ES-I3 (cell line): ENCODE data around the gene PPIE.
A peak's percentile ranks its signal among the peaks of the same experiment; 100 is the strongest.

Experiments used
- H3K36me3 ChIP-seq: 2 replicates; pipeline ENCODE4 v1.6.1; 2013; ENCODE audit warnings: mild to moderate bottlenecking, low read length, control low read depth, moderate library complexity; ENCODE audit not compliant: insufficient read depth
- H3K4me1 ChIP-seq: 2 replicates; pipeline ENCODE4 v1.6.1; 2013; ENCODE audit warnings: mild to moderate bottlenecking, control low read depth, low read length; ENCODE audit not compliant: insufficient read depth
- H3K9ac ChIP-seq: 2 replicates; pipeline ENCODE4 v1.6.1; 2013; ENCODE audit warnings: low read depth, mild to moderate bottlenecking, low read length, moderate library complexity
- H3K9me3 ChIP-seq: 2 replicates; pipeline ENCODE4 v1.6.1; 2013; ENCODE audit warnings: mild to moderate bottlenecking, low read length, moderate library complexity; ENCODE audit not compliant: control insufficient read depth, insufficient read depth

PPIE gene

DNA sequence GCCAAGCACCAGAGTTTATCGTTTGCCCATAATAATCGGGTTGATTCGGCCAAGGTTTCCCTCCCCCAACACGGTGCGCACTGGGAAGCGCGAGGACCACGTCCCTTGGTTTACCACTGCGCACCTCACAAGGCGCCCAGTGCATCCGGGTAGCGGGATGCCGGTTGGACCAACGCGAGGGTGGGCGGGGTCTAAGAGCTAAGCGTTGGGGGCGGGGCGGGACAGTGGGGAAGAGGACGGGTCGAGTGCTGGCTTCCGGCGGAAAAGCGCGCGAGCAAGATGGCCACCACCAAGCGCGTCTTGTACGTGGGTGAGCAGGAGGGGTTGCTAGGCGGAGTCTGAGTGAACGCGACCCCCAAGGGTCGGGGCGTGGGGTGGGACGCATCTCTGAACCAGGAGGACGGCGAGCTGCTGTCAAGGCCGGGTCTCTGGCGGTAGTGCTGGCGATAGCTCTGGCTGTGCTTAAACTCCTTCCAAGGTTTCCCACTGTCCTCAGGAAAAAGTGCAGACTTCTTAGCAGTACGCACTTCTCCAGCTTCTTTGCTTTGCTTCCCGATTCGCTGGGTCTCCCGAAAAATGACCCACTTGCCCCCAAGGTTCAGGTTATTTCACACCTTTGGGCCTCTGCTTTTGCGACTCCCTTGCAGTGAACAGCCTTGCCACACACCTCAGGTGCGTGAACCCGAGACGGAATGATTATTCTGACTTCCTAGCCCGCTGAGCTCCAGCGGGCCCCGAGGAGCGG lies at the start of gene PPIE:
PPIE (plus strand) TSS at position 261 of the 745 bp plus-strand sequence; CDS start at position 280, 19 bp downstream.
- Histone ChIP-seq H3K9ac (peak within 1 kb of the TSS; percentile 83), H3K36me3 (peaks cover 8% of the 10 kb centered on the region), H3K4me1 (no peaks in the 10 kb centered on the region), H3K9me3 (no peaks in the 10 kb centered on the region)

DNA sequence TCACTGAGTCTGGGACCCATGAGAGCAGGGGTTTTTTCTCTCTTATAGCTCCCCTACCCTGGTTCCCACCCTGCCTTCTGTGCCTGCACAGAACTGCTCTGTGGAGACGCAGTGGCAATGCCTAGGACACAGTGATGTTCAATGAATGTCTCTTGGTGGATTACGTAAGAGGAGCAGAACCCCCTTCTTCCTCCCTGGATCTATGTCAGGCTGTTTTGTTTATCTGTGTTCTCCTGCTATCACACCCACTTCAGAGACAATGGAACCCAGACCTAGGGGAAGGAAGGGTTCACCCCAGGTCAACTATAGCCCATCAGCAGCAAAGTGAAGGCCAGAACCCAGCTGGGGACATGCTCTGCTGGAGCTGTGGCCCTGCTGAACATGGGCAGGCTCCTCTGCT lies 49.5 kb upstream of the PPIE start:
- Histone ChIP-seq H3K9ac (no peak overlapping the region), H3K36me3 (no peaks in the 10 kb centered on the region), H3K4me1 (no peaks in the 10 kb centered on the region), H3K9me3 (no peaks in the 10 kb centered on the region)

DNA sequence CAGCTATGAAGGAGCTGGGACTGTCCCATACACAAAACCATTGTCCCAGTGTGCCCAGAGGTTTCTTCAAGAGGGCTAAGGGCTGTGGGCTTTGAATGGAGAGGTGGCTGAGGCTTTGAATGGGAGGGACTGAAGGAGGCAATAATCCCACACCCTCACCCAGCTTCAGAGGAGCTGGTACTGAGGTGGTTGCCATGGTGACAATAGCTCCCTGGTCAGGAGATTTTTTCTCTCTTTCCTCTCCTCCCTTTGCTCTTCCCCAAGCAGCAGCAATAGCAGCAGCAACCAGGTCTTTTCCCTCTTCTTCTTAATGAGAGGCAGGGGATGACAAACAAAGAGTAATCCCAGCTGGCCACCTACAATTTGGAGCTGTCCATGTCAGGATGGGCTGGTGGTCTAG lies 49.0 kb upstream of the PPIE start:
- Histone ChIP-seq H3K4me1 (no peaks in the 10 kb centered on the region), H3K9me3 (no peaks in the 10 kb centered on the region), H3K36me3 (no peaks in the 10 kb centered on the region), H3K9ac (no peak overlapping the region)

DNA sequence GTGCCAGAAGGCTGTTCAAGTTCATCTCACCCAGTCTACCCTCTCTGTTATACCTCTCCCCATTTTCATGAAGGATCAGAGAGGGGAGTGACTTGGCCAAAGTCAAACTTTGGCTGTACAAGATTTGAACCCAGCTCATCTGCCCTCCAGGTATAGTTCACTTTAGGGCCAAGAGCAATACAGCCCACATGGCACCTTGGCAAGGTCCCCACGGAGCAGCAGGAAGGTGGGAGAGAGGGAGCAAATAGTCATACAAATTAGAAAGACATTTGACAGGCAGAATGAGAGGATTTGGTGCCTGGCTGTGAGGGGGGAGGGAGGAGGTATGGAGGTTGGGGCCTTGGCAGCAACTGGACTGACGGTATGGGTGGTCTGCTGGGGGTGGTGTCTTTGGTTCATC lies 48.5 kb upstream of the PPIE start:
- Histone ChIP-seq H3K9ac (no peak overlapping the region), H3K36me3 (no peaks in the 10 kb centered on the region), H3K4me1 (no peaks in the 10 kb centered on the region), H3K9me3 (no peaks in the 10 kb centered on the region)

DNA sequence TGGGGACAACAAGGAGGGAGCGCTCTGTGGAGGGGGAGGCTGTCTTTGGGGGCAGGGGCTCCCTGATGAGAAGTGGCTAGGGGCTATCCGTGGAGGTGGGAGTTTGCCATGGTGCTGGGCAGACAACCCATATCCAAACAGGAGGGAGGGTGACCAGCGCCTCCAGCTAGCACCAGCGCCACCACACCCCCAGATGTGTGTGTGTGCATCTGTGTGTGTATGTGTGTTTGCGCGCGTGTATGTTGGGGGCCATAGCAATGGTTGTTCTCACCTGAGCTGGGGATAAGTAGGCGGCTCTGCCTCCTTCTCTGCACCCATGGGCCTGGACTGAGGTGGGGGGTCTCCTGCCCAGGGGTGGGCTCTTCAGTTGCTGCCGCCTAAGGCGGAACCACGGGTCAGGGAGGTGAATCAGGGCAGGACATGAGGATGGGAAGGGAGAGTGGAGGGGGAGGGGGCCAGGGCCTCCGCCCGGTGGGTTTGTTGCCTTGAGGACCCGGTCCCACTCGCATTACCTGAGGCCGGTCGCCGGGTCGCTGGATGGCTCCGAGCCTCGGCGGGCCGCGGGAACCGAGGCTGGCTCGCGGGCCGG lies 47.8 kb upstream of the PPIE start:
- Histone ChIP-seq H3K9me3 (no peaks in the 10 kb centered on the region), H3K36me3 (no peaks in the 10 kb centered on the region), H3K4me1 (no peaks in the 10 kb centered on the region), H3K9ac (peak overlapping the region; percentile 22; the same call in 1 of the 2 replicates)

DNA sequence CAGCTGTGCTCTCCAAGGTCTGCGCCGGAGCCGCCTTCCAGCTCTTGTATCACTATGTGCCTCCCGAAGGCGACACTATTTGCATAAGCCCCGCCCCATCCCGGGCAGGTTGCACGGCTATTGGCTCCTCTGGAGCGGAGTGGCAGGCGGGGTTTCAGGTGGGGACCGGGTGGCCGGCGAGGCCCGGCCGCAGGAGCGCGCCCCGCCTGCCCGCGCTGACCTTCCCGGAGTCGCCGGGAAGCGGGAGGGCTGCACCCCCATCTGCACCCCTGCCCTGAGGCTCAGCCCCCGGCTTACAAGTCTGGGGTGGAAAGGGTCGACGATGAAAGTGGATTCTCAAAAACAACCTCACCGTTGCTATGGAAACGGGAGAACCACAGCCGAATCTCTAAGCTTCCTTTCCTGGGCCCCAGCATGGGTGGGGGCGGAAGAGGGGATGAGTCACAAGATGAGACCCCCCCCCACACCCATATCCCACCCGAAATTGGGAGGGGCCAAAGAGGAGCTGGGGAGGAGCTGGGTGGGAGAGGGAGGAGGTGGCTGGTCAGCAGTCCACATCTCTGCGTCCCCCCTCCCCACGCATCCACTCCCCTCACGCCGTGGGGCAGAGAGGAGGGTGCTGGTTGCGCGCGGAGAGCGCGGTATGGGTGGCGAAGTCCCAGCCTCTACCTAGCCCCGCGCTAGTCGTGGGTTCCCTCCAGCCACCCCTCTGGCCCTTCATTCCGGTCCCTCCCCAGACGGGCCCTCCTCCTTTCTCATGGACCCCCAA lies 47.1 kb upstream of the PPIE start, which contains the start of gene HPCAL4:
HPCAL4 (minus strand) TSS at position 51 of the 769 bp plus-strand sequence. CDS start 6,830 bp downstream, outside the sequence.
- peak within 1 kb of the TSS; percentile 22; the same call in 1 of the 2 replicates for H3K9ac ChIP-seq
- H3K4me1 ChIP-seq = no peaks in the 10 kb centered on the region
- no peaks in the 10 kb centered on the region for H3K9me3 ChIP-seq
- H3K36me3 ChIP-seq = no peaks in the 10 kb centered on the region

DNA sequence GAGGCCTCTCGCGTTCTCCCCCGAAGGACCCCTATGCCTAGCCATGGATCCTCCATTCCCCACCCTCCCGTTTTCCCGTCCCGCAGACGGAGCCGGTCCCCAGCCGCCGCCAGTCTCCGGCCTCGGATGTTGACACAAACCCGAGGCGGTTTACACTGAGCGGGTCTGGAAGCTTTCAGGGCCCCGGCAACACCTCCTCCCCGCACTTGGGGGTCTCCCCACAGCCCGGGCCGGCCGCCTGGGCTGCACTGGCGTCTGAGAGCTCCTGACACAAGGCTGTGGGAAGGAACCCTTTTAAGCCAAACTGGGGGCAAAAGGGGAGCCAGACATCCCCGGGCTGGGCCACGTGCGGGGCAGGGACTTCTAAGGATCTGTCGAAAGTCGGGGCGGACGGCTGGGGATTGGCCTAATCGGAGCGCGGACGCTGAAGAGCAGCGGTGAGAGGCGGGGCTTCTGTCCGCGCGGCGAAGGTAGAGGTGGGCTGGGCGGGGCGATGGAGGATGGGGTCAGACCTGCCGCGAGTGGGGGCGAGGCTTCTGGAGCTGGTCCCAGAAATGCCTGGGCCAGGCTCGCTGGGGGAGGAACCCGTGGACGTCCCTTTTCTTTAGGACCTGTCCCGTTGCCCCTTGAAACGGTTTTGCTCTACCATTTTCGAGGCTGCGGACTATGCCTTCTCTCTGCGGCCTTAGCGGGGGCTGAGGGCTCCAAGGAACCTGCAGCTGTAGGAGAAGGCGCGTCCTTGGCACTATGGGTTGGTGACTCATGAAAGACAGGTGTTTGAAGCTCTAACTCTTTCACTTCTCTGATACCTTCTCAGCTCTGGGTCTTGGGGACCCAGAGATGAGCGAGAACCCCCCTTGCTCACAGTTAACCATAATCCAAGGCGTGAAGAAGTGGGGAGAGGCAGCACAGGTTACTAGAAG lies 46.3 kb upstream of the PPIE start:
- H3K9ac ChIP-seq = peak overlapping the region; percentile 17; the same call in 1 of the 2 replicates
- no peaks in the 10 kb centered on the region for H3K36me3 ChIP-seq
- H3K4me1 ChIP-seq = no peaks in the 10 kb centered on the region
- no peaks in the 10 kb centered on the region for H3K9me3 ChIP-seq

DNA sequence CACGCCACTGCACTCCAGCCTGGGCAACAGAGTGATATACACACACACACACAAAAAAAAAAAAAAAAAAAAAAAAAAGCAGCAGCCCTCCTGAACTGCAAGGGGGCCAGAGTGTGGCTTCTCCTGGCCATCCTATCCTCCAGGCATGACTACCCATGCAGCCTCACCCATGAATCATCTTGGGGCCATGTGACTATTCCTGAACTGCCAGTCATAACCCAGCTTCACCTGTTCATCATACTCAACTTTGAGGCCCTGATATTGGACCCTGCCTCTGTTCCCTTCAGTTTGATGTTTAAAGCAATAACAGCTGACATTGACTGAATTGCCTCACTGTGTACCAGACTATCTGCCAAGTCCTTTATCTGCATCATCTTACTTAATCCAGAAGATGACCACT lies 44.7 kb upstream of the PPIE start:
- H3K9me3 ChIP-seq = no peaks in the 10 kb centered on the region

DNA sequence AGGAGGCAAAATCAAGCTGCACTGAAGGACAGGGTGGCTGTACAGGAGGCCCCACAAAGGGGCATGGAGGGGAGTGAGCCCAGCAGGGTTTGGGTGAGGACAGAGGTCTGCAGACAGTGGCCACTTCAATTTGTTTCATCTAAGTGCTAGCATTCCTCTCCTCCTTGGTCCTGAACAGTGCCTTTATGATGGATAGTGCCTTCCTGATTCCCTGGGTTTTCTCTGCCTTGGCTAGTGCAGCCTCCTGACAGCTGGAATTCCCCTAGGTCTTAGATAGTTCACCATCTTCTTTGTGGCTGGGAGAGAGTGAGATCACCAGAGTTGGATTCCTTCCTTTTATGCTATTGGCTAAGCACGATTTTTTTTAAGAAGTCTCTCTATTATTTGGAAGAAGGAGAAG lies 43.7 kb upstream of the PPIE start:
- Histone ChIP-seq H3K4me1 (no peaks in the 10 kb centered on the region), H3K36me3 (no peaks in the 10 kb centered on the region), H3K9ac (no peak overlapping the region), H3K9me3 (no peaks in the 10 kb centered on the region)

More for the DNA sequence above, 44.7 kb upstream of the PPIE start:
- Histone ChIP-seq H3K4me1 (no peaks in the 10 kb centered on the region), H3K36me3 (no peaks in the 10 kb centered on the region), H3K9ac (no peak overlapping the region)

DNA sequence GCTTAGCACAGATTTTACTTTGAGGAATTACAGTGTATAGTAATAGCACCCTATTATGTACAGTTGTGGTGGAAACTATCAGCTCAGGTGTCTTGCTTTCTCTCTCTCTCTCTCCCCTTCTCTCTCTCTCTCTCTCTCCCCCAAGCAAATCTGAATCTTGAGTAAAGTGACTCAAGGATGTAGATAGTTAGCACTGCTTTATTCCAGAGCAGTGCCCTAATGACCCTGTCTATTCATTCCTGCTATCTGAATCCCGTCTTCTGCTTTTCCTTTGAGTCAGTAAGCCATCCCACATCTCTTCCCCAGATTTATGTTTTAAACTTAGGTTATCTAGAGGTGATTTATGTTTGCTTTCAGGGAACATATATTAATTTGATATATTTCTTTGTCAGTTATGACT lies 42.2 kb upstream of the PPIE start:
- H3K9me3 ChIP-seq = no peaks in the 10 kb centered on the region
- H3K9ac ChIP-seq = no peak overlapping the region
- no peaks in the 10 kb centered on the region for H3K36me3 ChIP-seq
- peaks cover 6% of the 10 kb centered on the region; the same call in 1 of the 2 replicates for H3K4me1 ChIP-seq

DNA sequence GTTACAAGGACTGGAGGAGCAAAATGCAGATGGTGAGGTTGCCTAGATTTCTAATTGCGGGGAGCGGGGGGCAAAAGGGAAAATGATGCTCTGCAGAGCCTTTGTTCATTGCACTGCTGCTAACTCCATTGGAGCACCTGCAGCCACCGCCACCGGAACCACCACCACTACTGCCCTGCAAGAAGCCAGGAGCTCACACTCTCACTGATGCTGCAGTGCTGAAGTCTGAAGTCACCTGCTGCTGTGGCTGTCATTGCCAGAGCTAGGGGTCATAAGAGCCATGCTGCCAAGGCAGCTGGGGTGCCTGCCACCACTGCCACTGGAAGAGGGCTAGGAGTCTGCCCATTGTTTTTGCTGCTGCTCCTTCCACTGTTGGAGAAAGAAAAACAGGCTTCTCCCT lies 40.1 kb upstream of the PPIE start:
- H3K9ac ChIP-seq = no peak overlapping the region
- H3K36me3 ChIP-seq = no peaks in the 10 kb centered on the region
- H3K9me3 ChIP-seq = no peaks in the 10 kb centered on the region
- peaks cover 6% of the 10 kb centered on the region; the same call in 1 of the 2 replicates for H3K4me1 ChIP-seq

DNA sequence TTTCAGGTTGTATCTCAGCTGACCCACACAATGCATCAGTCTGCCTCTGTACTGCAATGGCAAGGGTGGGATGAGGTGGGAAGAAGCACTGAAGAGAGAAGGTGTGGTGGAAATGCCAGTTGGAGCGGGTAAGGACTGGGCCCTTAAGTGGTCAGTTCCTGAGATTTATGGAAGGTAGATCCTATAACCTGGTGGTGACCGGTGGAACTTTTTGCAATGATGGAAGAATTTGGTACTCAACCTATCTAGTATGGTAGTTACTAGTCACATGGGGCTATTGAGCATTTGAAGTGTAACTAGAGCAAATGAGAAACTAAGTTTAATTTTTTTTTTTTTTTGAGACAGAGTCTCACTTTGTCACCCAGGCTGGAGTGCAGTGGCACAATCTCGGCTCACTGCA lies 39.3 kb upstream of the PPIE start:
- H3K36me3 ChIP-seq = no peaks in the 10 kb centered on the region
- peaks cover 6% of the 10 kb centered on the region; the same call in 1 of the 2 replicates for H3K4me1 ChIP-seq
- no peaks in the 10 kb centered on the region for H3K9me3 ChIP-seq
- no peak overlapping the region for H3K9ac ChIP-seq

DNA sequence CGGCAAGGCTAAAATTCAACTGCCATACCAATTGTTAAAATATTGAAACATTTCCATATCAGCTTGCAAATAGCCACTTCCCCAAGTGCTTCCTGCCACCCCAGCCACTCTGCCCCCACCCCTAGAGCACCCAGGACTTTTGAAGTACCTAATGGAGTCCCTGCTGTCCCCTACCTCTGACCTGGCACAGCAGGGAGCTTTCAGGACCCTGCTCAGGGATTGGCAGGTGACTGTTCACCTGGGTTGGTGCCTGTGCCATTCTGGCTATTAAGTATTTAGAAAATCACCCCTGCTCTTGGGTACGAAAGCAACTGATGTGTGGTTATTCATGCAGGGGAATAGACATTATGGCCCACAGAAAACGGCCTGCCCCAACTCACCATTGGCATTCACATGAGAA lies 38.3 kb upstream of the PPIE start:
- Histone ChIP-seq H3K9ac (no peak overlapping the region), H3K4me1 (peaks cover 6% of the 10 kb centered on the region; the same call in 1 of the 2 replicates), H3K9me3 (no peaks in the 10 kb centered on the region), H3K36me3 (no peaks in the 10 kb centered on the region)

DNA sequence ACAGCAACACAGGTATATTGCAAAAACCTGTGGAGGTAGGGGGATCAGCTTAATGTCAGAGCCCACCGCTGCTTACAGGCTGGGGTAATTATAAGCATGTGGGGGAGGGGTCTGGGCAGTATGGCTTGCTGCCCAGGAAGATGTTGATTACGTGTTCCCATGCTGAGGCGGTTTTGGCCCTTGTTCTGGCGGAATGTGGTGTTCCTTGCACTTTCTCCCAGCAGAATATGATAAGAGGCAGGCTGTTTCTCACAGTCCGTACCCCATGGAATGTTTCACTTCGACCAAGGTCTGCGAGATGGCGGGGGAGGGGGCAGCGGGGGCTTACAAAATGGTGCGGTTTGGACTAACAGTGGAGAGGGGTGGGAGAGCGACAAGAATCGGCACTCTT lies 37.6 kb upstream of the PPIE start:
- H3K9me3 ChIP-seq = no peaks in the 10 kb centered on the region
- peak overlapping the region; percentile 36; the same call in 1 of the 2 replicates for H3K9ac ChIP-seq
- H3K4me1 ChIP-seq = peaks cover 6% of the 10 kb centered on the region; the same call in 1 of the 2 replicates

More for the DNA sequence above, 37.6 kb upstream of the PPIE start:
- H3K36me3 ChIP-seq = no peaks in the 10 kb centered on the region
